K562 (cell line): ENCODE measurements around the gene MACROD2. TPM values are rescaled to one million over a fixed set of nuclear protein-coding genes. Genes with fewer than 3 reads are reported as not detected.

ENCODE experiments used
- ATAC-seq: fragments of 200-7000 bp; cut with Tn5 transposase; 3 replicates; pipeline ENCODE4 v1.9.1; 2020; ENCODE audit warnings: moderate library complexity
- BruUV-seq: library from RNA; stranded (reverse); fragments of 400-500 nt; replicated peaks from 2 replicates; lab custom pipeline; 2021; lab: Mats Ljungman, UMichigan
- CTCF ChIA-PET: fragments of 300-600 bp; formaldehyde crosslinking; extraction: SDS; loops from one replicate; lab custom pipeline; 2021; ENCODE audit warnings: low intra/inter-chr PET ratio; lab: Yijun Ruan, JAX
- POLR2A ChIA-PET: fragments of 300-600, 350-650 bp; sonication (Branson Sonifier 250); formaldehyde crosslinking; extraction: SDS; loops from one replicate; lab custom pipeline; 2021; ENCODE audit warnings: antibody characterized with exemption, inconsistent platforms; lab: Yijun Ruan, JAX
- DNase-seq, 4 experiments: peaks; one replicate each; pipeline versions ENCODE4 v3.0.0 to v3.0.0-alpha.2; 2011 to 2018; ENCODE audit warnings: low spot score in 3 of 4, mixed read lengths in 3 of 4; ENCODE audit errors: extremely low read depth in 1 of 4
- FAIRE-seq: peaks from 2 replicates; lab custom pipeline; 2011; peaks lifted over from hg19 to GRCh38; lab: Jason Lieb, UNC
- H2AFZ ChIP-seq: 2 replicates; pipeline ENCODE4 v1.6.0; 2011; ENCODE audit warnings: low read depth, low read length, control low read depth, inconsistent platforms
- H3K27ac ChIP-seq: fragments of 200-600 bp; 3 replicates; pipeline ENCODE4 v1.8.0; 2011; ENCODE audit warnings: low read depth, mild to moderate bottlenecking, control low read depth, inconsistent platforms, low read length, moderate library complexity, mixed read lengths; ENCODE audit errors: extremely low read depth
- H3K27me3 ChIP-seq, 2 experiments: fragments of 300-600 bp in 1 of 2; 2 replicates in 1 of 2; 3 replicates in 1 of 2; pipeline versions ENCODE4 v1.6.0 to v1.8.0; 2011; ENCODE audit warnings: inconsistent platforms in 2 of 2, low read length in 2 of 2, mild to moderate bottlenecking in 1 of 2, mixed read lengths in 1 of 2, moderate library complexity in 1 of 2; ENCODE audit not compliant: control insufficient read depth in 2 of 2, insufficient read depth in 2 of 2
- H3K36me3 ChIP-seq: fragments of 300-600 bp; 3 replicates; pipeline ENCODE4 v1.8.0; 2011; ENCODE audit warnings: mild to moderate bottlenecking, low read length, inconsistent platforms; ENCODE audit not compliant: control insufficient read depth, insufficient read depth
- H3K4me1 ChIP-seq, 2 experiments: fragments of 200-600 bp in 1 of 2; replicated peaks in 1 of 2; 2 replicates in 1 of 2; 3 replicates in 1 of 2; pipeline versions ENCODE4 v1.5.1 to v1.8.0; 2011; ENCODE audit warnings: inconsistent platforms in 2 of 2, low read length in 2 of 2, mild to moderate bottlenecking in 1 of 2, mixed read lengths in 1 of 2, moderate library complexity in 1 of 2; ENCODE audit not compliant: control insufficient read depth in 2 of 2, insufficient read depth in 2 of 2
- H3K4me2 ChIP-seq: 2 replicates; pipeline ENCODE4 v1.6.1; 2011; ENCODE audit warnings: low read length, control low read depth, inconsistent platforms, mixed read lengths; ENCODE audit not compliant: insufficient read depth
- H3K4me3 ChIP-seq: fragments of 200-600 bp; sonication (generic), shearing (Covaris generic); 2 replicates; pipeline ENCODE4 v1.5.1; 2016; ENCODE audit warnings: control low read depth, inconsistent platforms
- H3K79me2 ChIP-seq: fragments of 200-600 bp; 3 replicates; pipeline ENCODE4 v1.8.0; 2011; ENCODE audit warnings: low read length, inconsistent platforms; ENCODE audit not compliant: control insufficient read depth, insufficient read depth
- H3K9ac ChIP-seq, 2 experiments: 2 replicates each; pipeline versions ENCODE4 v1.6.0 to v1.6.1; 2011; ENCODE audit warnings: low read depth in 2 of 2, low read length in 2 of 2, control low read depth in 1 of 2, inconsistent platforms in 1 of 2, mild to moderate bottlenecking in 1 of 2, mixed read lengths in 1 of 2; ENCODE audit not compliant: insufficient read depth in 1 of 2
- H3K9me1 ChIP-seq: one replicate; pipeline ENCODE4 v1.6.0; 2011; ENCODE audit warnings: inconsistent platforms, mild to moderate bottlenecking, low read length, moderate library complexity; ENCODE audit not compliant: control insufficient read depth, insufficient read depth
- H3K9me3 ChIP-seq: replicated peaks from 2 replicates; pipeline ENCODE4 v1.5.1; 2011; ENCODE audit warnings: low read depth, low read length, inconsistent platforms; ENCODE audit not compliant: control insufficient read depth, insufficient read depth
- H4K20me1 ChIP-seq: replicated peaks from 2 replicates; pipeline ENCODE4 v1.6.1; 2011; ENCODE audit warnings: low read length, inconsistent platforms, mixed read lengths; ENCODE audit not compliant: control insufficient read depth, insufficient read depth
- CHD4 ChIP-seq: fragments of 200-600 bp; sonication (generic); IDR thresholded peaks from 3 replicates; pipeline ENCODE4 v1.6.1; 2012; ENCODE audit warnings: low read depth, mild to moderate bottlenecking, mixed read lengths, low read length, inconsistent platforms; ENCODE audit not compliant: insufficient read depth, insufficient replicate concordance, poor library complexity, severe bottlenecking
- FUS ChIP-seq: fragments of 200-400 bp; formaldehyde crosslinking; optimal IDR thresholded peaks from 2 replicates; pipeline ENCODE3; 2017; ENCODE audit warnings: low read depth, low read length
- HDAC6 ChIP-seq: IDR thresholded peaks from 2 replicates; pipeline ENCODE4 v1.6.1; 2012; ENCODE audit warnings: low read depth, mild to moderate bottlenecking, control low read depth, inconsistent platforms, low read length, moderate library complexity
- HLTF ChIP-seq: fragments of 450-650 bp; IDR thresholded peaks from 2 replicates; pipeline ENCODE4 v1.6.1; 2016
- MCM2 ChIP-seq: fragments of 450-650 bp; IDR thresholded peaks from 2 replicates; pipeline ENCODE4 v1.6.1; 2017; ENCODE audit warnings: low read depth, mild to moderate bottlenecking
- NFXL1 ChIP-seq: fragments of 450-650 bp; formaldehyde crosslinking; IDR thresholded peaks from 2 replicates; pipeline ENCODE4 v1.4.0; 2021; ENCODE audit warnings: mild to moderate bottlenecking
- PTTG1 ChIP-seq: fragments of 450-650 bp; IDR thresholded peaks from 2 replicates; pipeline ENCODE4 v1.6.1; 2016; ENCODE audit warnings: low read depth, mild to moderate bottlenecking, missing genetic modification characterization, missing compliant biosample characterization
- RBM17 ChIP-seq: fragments of 200-400 bp; formaldehyde crosslinking; IDR thresholded peaks from 2 replicates; pipeline ENCODE4 v1.6.1; 2017; ENCODE audit warnings: low read depth, mild to moderate bottlenecking, low read length, borderline replicate concordance
- SRSF1 ChIP-seq: fragments of 200-400 bp; formaldehyde crosslinking; IDR thresholded peaks from 2 replicates; pipeline ENCODE4 v1.6.1; 2017; ENCODE audit warnings: mild to moderate bottlenecking, low read depth, low read length, moderate library complexity
- TAF15 ChIP-seq: fragments of 200-400 bp; formaldehyde crosslinking; IDR thresholded peaks from 2 replicates; pipeline ENCODE4 v1.6.1; 2017; ENCODE audit warnings: mild to moderate bottlenecking, low read depth, low read length, moderate library complexity
- TCF7 ChIP-seq: sonication (generic); IDR thresholded peaks from 2 replicates; pipeline ENCODE4 v1.6.1; 2016; ENCODE audit warnings: antibody characterized with exemption, borderline replicate concordance
- THAP12 ChIP-seq: fragments of 250-450 bp; sonication (Bioruptor Pico); IDR thresholded peaks from 2 replicates; pipeline ENCODE4 v1.9.0; 2021; ENCODE audit warnings: mild to moderate bottlenecking, inconsistent platforms
- ZNF184 ChIP-seq: sonication (generic); formaldehyde crosslinking; IDR thresholded peaks from 2 replicates; pipeline ENCODE4 v1.5.0; 2020; ENCODE audit warnings: missing genetic modification reagents
- ZNF77 ChIP-seq: fragments of 250-450 bp; sonication (Bioruptor Pico); IDR thresholded peaks from 2 replicates; pipeline ENCODE4 v1.5.0; 2020
- WGBS: fragments of 100-300 bp; shearing (Covaris generic); methylation state at CpG from one replicate; pipeline ENCODE4 v1.1.6; 2016; ENCODE audit warnings: low coverage, mixed read lengths; ENCODE audit not compliant: insufficient coverage; ENCODE audit errors: missing lambda C conversion rate; 5-methylcytosine and 5-hydroxymethylcytosine counted together
- in situ Hi-C: fragments of 300-500 bp; cut with MboI; formaldehyde crosslinking; loops from 4 replicates; pipeline ENCODE4 v1.15.0; 2018; ENCODE audit warnings: inconsistent platforms, mixed read lengths
- intact Hi-C: fragments of 100-400 bp; cut with micrococcal nuclease; formaldehyde crosslinking; loops from 2 replicates; pipeline ENCODE4 v1.14.2; 2022
- polyA plus RNA-seq, 8 experiments: library from polyadenylated mRNA; depleted of rRNA in 4 of 8; stranded (reverse) in 5 of 8; unstranded in 3 of 8; fragments of >200 nt; fragmentation: Nextera tagmentation in 2 of 8; fragmentation: Illumina TruSeq in 1 of 8; extraction: Ambion mirVana in 2 of 8; extraction: Trizol in 1 of 8; gene quantifications; 2 replicates each; pipeline versions ENCODE4 v1.2.1 to v1.2.3, GENCODE V29; 2011 to 2014; ENCODE audit warnings: inconsistent platforms in 1 of 8, missing spikeins in 1 of 8
- total RNA-seq, 7 experiments: library from RNA; depleted of rRNA in 6 of 7; stranded (reverse); fragments of >200 nt in 6 of 7; fragmentation: Illumina TruSeq in 2 of 7; extraction: Trizol in 2 of 7; gene quantifications; 2 replicates each; pipeline versions ENCODE4 v1.2.1 to v1.2.3, GENCODE V29; 2011 to 2021; ENCODE audit warnings: low replicate concordance in 1 of 7
- TF ChIP-seq, protein P1 (sequence below): fragments of 250-450 bp; sonication (Bioruptor Pico); IDR thresholded peaks from 2 replicates; pipeline ENCODE4 v1.4.0; 2020; ENCODE audit warnings: mild to moderate bottlenecking, moderate library complexity, borderline replicate concordance

The MACROD2 gene
- total and polyA plus RNA-seq, 9 of the 15 experiments (the other 6 are each of a cell fraction or from before 2014, with no cell fraction given), result not detected

DNA sequence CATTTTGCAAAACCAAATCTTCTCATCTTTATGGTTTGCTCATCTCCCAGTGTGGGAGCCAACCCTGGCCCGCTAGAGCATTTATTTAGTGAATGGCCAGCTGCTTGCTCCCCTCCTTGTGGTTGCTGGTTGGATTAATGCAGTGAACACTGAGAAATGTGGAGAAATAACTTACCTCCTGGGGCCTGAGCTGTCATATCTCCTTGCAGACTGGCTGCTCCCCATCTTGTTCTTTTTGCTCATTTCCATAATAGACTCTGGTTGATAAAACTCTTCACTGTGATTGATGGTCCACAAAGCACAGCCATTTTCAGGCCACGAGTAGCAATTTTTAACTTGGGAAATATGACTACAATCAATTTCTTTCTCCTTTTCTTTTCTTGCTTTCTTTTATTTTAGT, 1420.6 kb downstream of the MACROD2 start (continued):
- TF ChIP-seq FUS (no peak), ZNF184 (CRISPR knock-in tag) (no peak), CHD4 (no peak), HLTF (no peak), NFXL1 (CRISPR knock-in tag) (no peak)

GRCh38 chr20:15419856-15420255, 1424.5 kb downstream of the MACROD2 start:
- Histone ChIP-seq H4K20me1 (no peaks in the 10 kb centered on the region), H3K27ac (no peak overlapping the region), H3K9me3 (no peaks in the 10 kb centered on the region), H3K27me3 (no peaks in the 10 kb centered on the region), H3K4me3 (no peak overlapping the region), H3K79me2 (no peaks in the 10 kb centered on the region), H3K9ac (no peak overlapping the region), H3K4me2 (no peak overlapping the region), H3K36me3 (no peaks in the 10 kb centered on the region), H3K9me1 (no peaks in the 10 kb centered on the region), H3K4me1 (no peaks in the 10 kb centered on the region), H2AFZ (no peak overlapping the region)
- POLR2A ChIA-PET, result no interaction called here
- intact Hi-C loops (no loop called here), in situ Hi-C loops (no loop called here)
- ATAC-seq, result no peak
- BruUV-seq, result no TSS peak
- TF ChIP-seq, protein P1, sequence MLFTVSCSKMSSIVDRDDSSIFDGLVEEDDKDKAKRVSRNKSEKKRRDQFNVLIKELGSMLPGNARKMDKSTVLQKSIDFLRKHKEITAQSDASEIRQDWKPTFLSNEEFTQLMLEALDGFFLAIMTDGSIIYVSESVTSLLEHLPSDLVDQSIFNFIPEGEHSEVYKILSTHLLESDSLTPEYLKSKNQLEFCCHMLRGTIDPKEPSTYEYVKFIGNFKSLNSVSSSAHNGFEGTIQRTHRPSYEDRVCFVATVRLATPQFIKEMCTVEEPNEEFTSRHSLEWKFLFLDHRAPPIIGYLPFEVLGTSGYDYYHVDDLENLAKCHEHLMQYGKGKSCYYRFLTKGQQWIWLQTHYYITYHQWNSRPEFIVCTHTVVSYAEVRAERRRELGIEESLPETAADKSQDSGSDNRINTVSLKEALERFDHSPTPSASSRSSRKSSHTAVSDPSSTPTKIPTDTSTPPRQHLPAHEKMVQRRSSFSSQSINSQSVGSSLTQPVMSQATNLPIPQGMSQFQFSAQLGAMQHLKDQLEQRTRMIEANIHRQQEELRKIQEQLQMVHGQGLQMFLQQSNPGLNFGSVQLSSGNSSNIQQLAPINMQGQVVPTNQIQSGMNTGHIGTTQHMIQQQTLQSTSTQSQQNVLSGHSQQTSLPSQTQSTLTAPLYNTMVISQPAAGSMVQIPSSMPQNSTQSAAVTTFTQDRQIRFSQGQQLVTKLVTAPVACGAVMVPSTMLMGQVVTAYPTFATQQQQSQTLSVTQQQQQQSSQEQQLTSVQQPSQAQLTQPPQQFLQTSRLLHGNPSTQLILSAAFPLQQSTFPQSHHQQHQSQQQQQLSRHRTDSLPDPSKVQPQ (CRISPR knock-in tag), result no peak
- TF ChIP-seq TCF7 (no peak), SRSF1 (no peak), RBM17 (no peak), PTTG1 (tag) (no peak), ZNF77 (CRISPR knock-in tag) (no peak), THAP12 (CRISPR knock-in tag) (no peak), HDAC6 (no peak), TAF15 (no peak), MCM2 (no peak)
- WGBS, result 7% methylated on average over 2 of the region's 2 CpGs
- no peak for FAIRE-seq
- CTCF ChIA-PET, result no interaction called here
- DNase-seq, result no peak
